Neural crest cell (in vitro differentiated cells): ENCODE measurements around the gene PCDHB7. TPM values are rescaled to one million over a fixed set of nuclear protein-coding genes. Genes with fewer than 3 reads are reported as not detected.
A peak's percentile ranks its signal among the peaks of the same experiment; 100 is the strongest.
"Not testable (repeated sequence)": the region's sequence is repeated elsewhere in the genome, so short reads cannot be mapped to it uniquely, and the experiment has no call there.

Experiments used
- DNase-seq: peaks from one replicate; pipeline ENCODE4 v3.0.0; 2021; ENCODE audit warnings: low read depth, mixed read lengths, low spot score
- H3K27ac Mint-ChIP-seq: one replicate; pipeline ENCODE4 v1.8.0; 2021; ENCODE audit warnings: mild to moderate bottlenecking, mixed read lengths; ENCODE audit not compliant: unreplicated experiment
- H3K27me3 Mint-ChIP-seq: 2 replicates; pipeline ENCODE4 v1.8.0; 2021; ENCODE audit warnings: low read depth, mild to moderate bottlenecking, mixed read lengths
- H3K36me3 Mint-ChIP-seq: 2 replicates; pipeline ENCODE4 v1.8.0; 2021; ENCODE audit warnings: low read depth, mild to moderate bottlenecking, mixed read lengths
- H3K4me1 Mint-ChIP-seq: 2 replicates; pipeline ENCODE4 v1.8.0; 2021; ENCODE audit warnings: mixed read lengths
- H3K4me3 Mint-ChIP-seq: one replicate; pipeline ENCODE4 v1.8.0; 2021; ENCODE audit warnings: mild to moderate bottlenecking, mixed read lengths
- H3K9me3 Mint-ChIP-seq: 2 replicates; pipeline ENCODE4 v1.8.0; 2021; ENCODE audit warnings: mixed read lengths
- CTCF ChIP-seq: fragments of 200-600 bp; sonication (generic); conservative IDR thresholded peaks from 2 replicates; pipeline ENCODE4 v1.5.0; 2021; ENCODE audit warnings: antibody characterized with exemption, mild to moderate bottlenecking
- long read RNA-seq: library from polyadenylated mRNA; unstranded; transcript quantifications from one replicate; pipeline ENCODE4 v2.0.0, GENCODE V29; 2020
- total RNA-seq: library from RNA; stranded (reverse); gene quantifications from 2 replicates; pipeline ENCODE4 v1.2.1, GENCODE V29; 2021

PCDHB7 gene
- 0.39 and 0.58 TPM in 2 replicates for total RNA-seq
- long read RNA-seq: 0 reads

GRCh38 chr5:141172381-141173204 is at the start of gene PCDHB7:
Gene PCDHB7, plus strand, starts transcription at chr5:141172644. Its CDS starts 192 bp downstream, at chr5:141172836.
- Mint-ChIP-seq H3K9me3 (peaks cover 23% of the 10 kb centered on the region), H3K4me3 (no peak within 1 kb of the TSS), H3K27ac (no peak within 1 kb of the TSS), H3K36me3 (peaks cover 30% of the 10 kb centered on the region), H3K4me1 (no peaks in the 10 kb centered on the region), H3K27me3 (peaks cover 4% of the 10 kb centered on the region)
- peak; percentile 36 for TF ChIP-seq CTCF
- DNase-seq: peak; percentile 12

- H3K27me3 Mint-ChIP-seq, H3K27ac Mint-ChIP-seq, H3K4me1 Mint-ChIP-seq, H3K4me3 Mint-ChIP-seq, DNase-seq: not testable (repeated sequence)
- Mint-ChIP-seq H3K9me3 (peaks cover 13% of the 10 kb centered on the region), H3K36me3 (peaks cover 47% of the 10 kb centered on the region)
Observed at GRCh38 chr5:141123396-141124135, 48.9 kb upstream of the PCDHB7 start.

GRCh38 chr5:141127305-141127704 is 45.1 kb upstream of the PCDHB7 start:
- Mint-ChIP-seq H3K9me3 (peaks cover 17% of the 10 kb centered on the region), H3K36me3 (peaks cover 37% of the 10 kb centered on the region), H3K27ac (no peak overlapping the region), H3K27me3 (no peaks in the 10 kb centered on the region), H3K4me3 (no peak overlapping the region), H3K4me1 (peaks cover 5% of the 10 kb centered on the region)
- DNase-seq: no peak
- TF ChIP-seq CTCF: no peak

- H3K27ac Mint-ChIP-seq: peak within 1 kb of the TSS; percentile 51
- no peak for DNase-seq
- peak within 1 kb of the TSS; percentile 84 for H3K4me3 Mint-ChIP-seq
- H3K9me3 Mint-ChIP-seq: peaks cover 31% of the 10 kb centered on the region
- peaks cover 55% of the 10 kb centered on the region for H3K36me3 Mint-ChIP-seq
- H3K4me1 Mint-ChIP-seq: no peaks in the 10 kb centered on the region
- TF ChIP-seq CTCF: peak; percentile 71
- H3K27me3 Mint-ChIP-seq: no peaks in the 10 kb centered on the region
Observed at GRCh38 chr5:141135030-141135717, 37.3 kb upstream of the PCDHB7 start, which contains the start of gene PCDHB5. Gene PCDHB5, plus strand, starts transcription at chr5:141135206. Its CDS starts 229 bp downstream, at chr5:141135435.

GRCh38 chr5:141135718-141136266 is 36.7 kb upstream of the PCDHB7 start:
- no peak for TF ChIP-seq CTCF
- Mint-ChIP-seq H3K4me3 (peak overlapping the region; percentile 84), H3K27ac (no peak overlapping the region), H3K9me3 (peaks cover 29% of the 10 kb centered on the region), H3K4me1 (no peaks in the 10 kb centered on the region), H3K27me3 (no peaks in the 10 kb centered on the region), H3K36me3 (peaks cover 52% of the 10 kb centered on the region)
- no peak for DNase-seq

- H3K9me3 Mint-ChIP-seq: peaks cover 25% of the 10 kb centered on the region
- not testable (repeated sequence) for H3K27ac Mint-ChIP-seq, H3K4me1 Mint-ChIP-seq, DNase-seq, H3K27me3 Mint-ChIP-seq, H3K4me3 Mint-ChIP-seq
- H3K36me3 Mint-ChIP-seq: peaks cover 48% of the 10 kb centered on the region
Observed at GRCh38 chr5:141137346-141137745, 35.1 kb upstream of the PCDHB7 start.
